NK-92 (cell line): ENCODE measurements around the gene MDFI.

ENCODE experiments used
- DNase-seq: peaks from one replicate; lab custom pipeline; 2025; ENCODE audit not compliant: unreplicated experiment; lab: John Stamatoyannopoulos, UW

MDFI gene

GRCh38 chr6:41670703-41671360, 32.6 kb downstream of the MDFI start:
- DNase-seq: no peak

- no peak for DNase-seq
These were observed 33.1 kb downstream of the MDFI start for GRCh38 chr6:41671376-41671775.

- DNase-seq: no peak
These were observed 33.7 kb downstream of the MDFI start for GRCh38 chr6:41672016-41672415.

- DNase-seq: no peak
These were observed 34.8 kb downstream of the MDFI start for GRCh38 chr6:41672816-41673703.

- DNase-seq: no peak
These were observed 35.4 kb downstream of the MDFI start for GRCh38 chr6:41673704-41674000.

GRCh38 chr6:41674231-41675000, 36.1 kb downstream of the MDFI start:
- DNase-seq: no peak

- no peak for DNase-seq
These were observed 37.0 kb downstream of the MDFI start for GRCh38 chr6:41675176-41675775.

- no peak for DNase-seq
These were observed 37.7 kb downstream of the MDFI start for GRCh38 chr6:41675992-41676391.

GRCh38 chr6:41676431-41676830, 38.2 kb downstream of the MDFI start:
- no peak for DNase-seq

- no peak for DNase-seq
These were observed 39.1 kb downstream of the MDFI start for GRCh38 chr6:41677124-41677921.

- DNase-seq: no peak
These were observed 40.3 kb downstream of the MDFI start for GRCh38 chr6:41678511-41679084.

GRCh38 chr6:41679696-41680095, 41.4 kb downstream of the MDFI start:
- DNase-seq: no peak

GRCh38 chr6:41680182-41680965, 42.1 kb downstream of the MDFI start:
- no peak for DNase-seq

GRCh38 chr6:41682056-41682477, 43.8 kb downstream of the MDFI start:
- no peak for DNase-seq

GRCh38 chr6:41682497-41683272, 44.4 kb downstream of the MDFI start:
- no peak for DNase-seq

- no peak for DNase-seq
These were observed 44.9 kb downstream of the MDFI start for GRCh38 chr6:41683273-41683522.

GRCh38 chr6:41683523-41684310, 45.4 kb downstream of the MDFI start:
- DNase-seq: no peak
